Measurements from ENCODE around the gene GPRC5C.

- TF ChIP-seq CTCF (IDR thresholded peaks at IDR 0.05) = no peak
- no peak for TF ChIP-seq EZH2 (IDR thresholded peaks at IDR 0.05; ENCODE audit: borderline replicate concordance, insufficient read depth, low read depth, low read length, poor library complexity, severe bottlenecking)
Observed at GRCh38 chr17:74429604-74430384, 2.1 kb upstream of the GPRC5C start.

Data from B cell (primary cell).